GM21723 (cell line): ENCODE measurements around the gene ZNF639.
A peak's percentile ranks its signal among the peaks of the same experiment; 100 is the strongest.
"Not testable (repeated sequence)": the region's sequence is repeated elsewhere in the genome, so short reads cannot be mapped to it uniquely, and the experiment has no call there.

Source experiments
- ATAC-seq: cut with Tn5 transposase; IDR thresholded peaks from one replicate; pipeline ENCODE4 v1.9.1; 2021; ENCODE audit warnings: mild to moderate bottlenecking, moderate library complexity; ENCODE audit not compliant: unreplicated experiment

ZNF639 gene

GRCh38 chr3:179322286-179323196 is at the start of gene ZNF639:
Gene ZNF639, plus strand, starts transcription at chr3:179323031. Its CDS starts 5,263 bp downstream, at chr3:179328294.
- peak; percentile 76 for ATAC-seq

GRCh38 chr3:179274434-179274833 is 48.4 kb upstream of the ZNF639 start:
- not testable (repeated sequence) for ATAC-seq

- ATAC-seq = no peak
Measured at GRCh38 chr3:179276001-179276400, 46.8 kb upstream of the ZNF639 start.

GRCh38 chr3:179276743-179277142 is 46.1 kb upstream of the ZNF639 start:
- ATAC-seq = no peak

- no peak for ATAC-seq
Measured at GRCh38 chr3:179278151-179278550, 44.7 kb upstream of the ZNF639 start.

GRCh38 chr3:179278932-179279693 is 43.7 kb upstream of the ZNF639 start:
- no peak for ATAC-seq

- ATAC-seq = no peak
Measured at GRCh38 chr3:179279837-179280236, 43.0 kb upstream of the ZNF639 start.

- no peak for ATAC-seq
Measured at GRCh38 chr3:179281825-179282224, 41.0 kb upstream of the ZNF639 start.

GRCh38 chr3:179286331-179286730 is 36.5 kb upstream of the ZNF639 start:
- ATAC-seq = no peak

- no peak for ATAC-seq
Measured at GRCh38 chr3:179288845-179289244, 34.0 kb upstream of the ZNF639 start.

GRCh38 chr3:179289295-179289694 is 33.5 kb upstream of the ZNF639 start:
- no peak for ATAC-seq

- ATAC-seq = no peak
Measured at GRCh38 chr3:179292450-179292849, 30.4 kb upstream of the ZNF639 start.

- ATAC-seq = no peak
Measured at GRCh38 chr3:179297971-179298725, 24.7 kb upstream of the ZNF639 start.

- no peak for ATAC-seq
Measured at GRCh38 chr3:179299316-179299715, 23.5 kb upstream of the ZNF639 start.

- peak; percentile 52 for ATAC-seq
Measured at GRCh38 chr3:179299999-179300613, 22.7 kb upstream of the ZNF639 start.

GRCh38 chr3:179301645-179302044 is 21.2 kb upstream of the ZNF639 start:
- no peak for ATAC-seq

- ATAC-seq = no peak
Measured at GRCh38 chr3:179302111-179302510, 20.7 kb upstream of the ZNF639 start.

GRCh38 chr3:179304605-179305004 is 18.2 kb upstream of the ZNF639 start:
- no peak for ATAC-seq

- not testable (repeated sequence) for ATAC-seq
Measured at GRCh38 chr3:179307362-179307761, 15.5 kb upstream of the ZNF639 start.

GRCh38 chr3:179308001-179308400 is 14.8 kb upstream of the ZNF639 start:
- ATAC-seq = no peak
